Brain microvascular endothelial cell (primary cell): Measurements from ENCODE around the gene OBP2B.
"Not testable (repeated sequence)": the region's sequence is repeated elsewhere in the genome, so short reads cannot be mapped to it uniquely, and the experiment has no call there.

Experiments
- DNase-seq: peaks from one replicate; pipeline ENCODE4 v3.0.0-alpha.2; 2020
- H3K27ac ChIP-seq: fragments of 250-450 bp; sonication (Bioruptor Pico); 2 replicates; pipeline ENCODE4 v1.5.1; 2020; ENCODE audit warnings: mild to moderate bottlenecking, moderate library complexity
- H3K27me3 ChIP-seq: fragments of 250-450 bp; sonication (Bioruptor Pico); replicated peaks from 2 replicates; pipeline ENCODE4 v1.5.1; 2020; ENCODE audit warnings: mild to moderate bottlenecking
- H3K36me3 ChIP-seq: fragments of 250-450 bp; sonication (Bioruptor Pico); replicated peaks from 2 replicates; pipeline ENCODE4 v1.5.1; 2020; ENCODE audit warnings: mild to moderate bottlenecking
- H3K4me3 ChIP-seq: 2 replicates; pipeline ENCODE4 v1.5.1; 2011; ENCODE audit warnings: low read depth, mild to moderate bottlenecking, control low read depth, low read length, moderate library complexity
- CTCF ChIP-seq: IDR thresholded peaks from 2 replicates; pipeline ENCODE4 v1.5.1; 2011; ENCODE audit warnings: low read depth, mild to moderate bottlenecking, moderate library complexity, low read length, control low read depth, inconsistent platforms; ENCODE audit errors: missing control alignments
- in situ Hi-C: cut with HindIII; loops from 2 replicates; pipeline ENCODE4 v1.10.0; 2017; ENCODE audit warnings: low sequenced_read_pairs, low pct_ligation_motif_present

Gene OBP2B

GRCh38 chr9:133254471-133254870 lies 45.4 kb upstream of the OBP2B start:
- no peak for TF ChIP-seq CTCF
- in situ Hi-C loops: no loop called here
- Histone ChIP-seq H3K4me3 (no peak overlapping the region), H3K27me3 (peaks cover 9% of the 10 kb centered on the region), H3K36me3 (no peaks in the 10 kb centered on the region), H3K27ac (no peak overlapping the region)
- DNase-seq: no peak

GRCh38 chr9:133253268-133253667 lies 44.2 kb upstream of the OBP2B start:
- DNase-seq: no peak
- H3K27ac ChIP-seq: no peak overlapping the region
- H3K36me3 ChIP-seq: no peaks in the 10 kb centered on the region
- H3K27me3 ChIP-seq: peaks cover 12% of the 10 kb centered on the region
- in situ Hi-C loops: no loop called here
- no peak for TF ChIP-seq CTCF
- no peak overlapping the region for H3K4me3 ChIP-seq

- TF ChIP-seq CTCF: no peak
- in situ Hi-C loops: no loop called here
- Histone ChIP-seq H3K36me3 (no peaks in the 10 kb centered on the region), H3K27ac (no peak overlapping the region), H3K27me3 (peaks cover 12% of the 10 kb centered on the region), H3K4me3 (no peak overlapping the region)
- DNase-seq: no peak
These were observed 43.4 kb upstream of the OBP2B start for GRCh38 chr9:133252301-133253020.

GRCh38 chr9:133251773-133252172 lies 42.7 kb upstream of the OBP2B start:
- no peak for DNase-seq
- in situ Hi-C loops: no loop called here
- no peak for TF ChIP-seq CTCF
- H3K36me3 ChIP-seq: no peaks in the 10 kb centered on the region
- no peak overlapping the region for H3K4me3 ChIP-seq
- H3K27me3 ChIP-seq: peaks cover 12% of the 10 kb centered on the region
- no peak overlapping the region for H3K27ac ChIP-seq

GRCh38 chr9:133251221-133251620 lies 42.2 kb upstream of the OBP2B start:
- DNase-seq, H3K27ac ChIP-seq, H3K36me3 ChIP-seq, in situ Hi-C loops, H3K4me3 ChIP-seq: not testable (repeated sequence)
- peaks cover 12% of the 10 kb centered on the region for H3K27me3 ChIP-seq

GRCh38 chr9:133250741-133251170 lies 41.7 kb upstream of the OBP2B start:
- no peak overlapping the region for H3K27ac ChIP-seq
- TF ChIP-seq CTCF: no peak
- DNase-seq: no peak
- peaks cover 12% of the 10 kb centered on the region for H3K27me3 ChIP-seq
- no peak overlapping the region for H3K4me3 ChIP-seq
- no peaks in the 10 kb centered on the region for H3K36me3 ChIP-seq
- in situ Hi-C loops: no loop called here
